Measurements from ENCODE around the gene FRRS1. TPM values are rescaled to one million over a fixed set of nuclear protein-coding genes. Genes with fewer than 3 reads are reported as not detected.

FRRS1 gene
- polyA plus RNA-seq, 3 donors = 0.61 to 2.1 (median 2.1) TPM

GRCh38 chr1:99758073-99758511 is 8.3 kb downstream of the FRRS1 start:
- no CpG with 5 or more reads among the region's 1 CpG for WGBS (ENCODE audit: insufficient coverage)
- no peaks in the 10 kb centered on the region for H3K79me2 ChIP-seq (ENCODE audit: insufficient read depth, low read length)
- TF ChIP-seq CTCF (IDR thresholded peaks at IDR 0.05) = no peak

GRCh38 chr1:99756598-99756997 is 9.8 kb downstream of the FRRS1 start:
- Histone ChIP-seq H3K79me2 (ENCODE audit: insufficient read depth, low read length) (no peaks in the 10 kb centered on the region), H3K9ac (ENCODE audit: insufficient read depth, low read length, poor library complexity, severe bottlenecking) (no peak overlapping the region), H3K9me3 (replicated peaks in 1 of 2; ENCODE audit: control insufficient read depth in 1 of 2, insufficient read depth in 1 of 2, low read length in 2 of 2) (no peaks in the 10 kb centered on the region), H3K4me2 (replicated peaks; ENCODE audit: extremely low read depth, low read length, poor library complexity, severe bottlenecking) (no peak overlapping the region), H3K27ac (ENCODE audit: low read depth in 1 of 2, low read length in 2 of 2) (no peak overlapping the region), H2AFZ (ENCODE audit: insufficient read depth, low read depth, low read length, poor library complexity, severe bottlenecking) (no peak overlapping the region), H3K4me3 (replicated peaks in 1 of 3; ENCODE audit: low read depth in 2 of 3, low read length in 3 of 3) (no peak overlapping the region), H3K4me1 (ENCODE audit: control insufficient read depth in 1 of 2, insufficient read depth in 2 of 2, low read length in 2 of 2) (peaks cover 25 to 30% of the 10 kb centered on the region in 2 donors), H3K27me3 (ENCODE audit: control insufficient read depth in 2 of 2, insufficient read depth in 2 of 2, low read length in 2 of 2) (no peaks in the 10 kb centered on the region), H4K20me1 (ENCODE audit: insufficient read depth, low read length) (no peaks in the 10 kb centered on the region), H3K36me3 (replicated peaks in 1 of 2; ENCODE audit: control insufficient read depth in 1 of 2, insufficient read depth in 2 of 2, low read length in 2 of 2) (no peaks in the 10 kb centered on the region)
- Mint-ChIP-seq H3K4me1 (peaks cover 34% of the 10 kb centered on the region), H3K36me3 (peaks cover 2 to 4% of the 10 kb centered on the region in 2 donors), H3K27me3 (ENCODE audit: low read depth in 3 of 3) (peaks cover 0 to 1% (median 0%) of the 10 kb centered on the region in 3 donors), H3K9me3 (peaks cover 0 to 6% (median 0%) of the 10 kb centered on the region in 7 donors), H3K27ac (no peak overlapping the region), H3K4me3 (no peak overlapping the region)
- no CpG with 5 or more reads among the region's 3 CpGs for WGBS (ENCODE audit: insufficient coverage)
- intact Hi-C loops (cut with micrococcal nuclease) = no loop called here
- no peak for TF ChIP-seq CTCF (IDR thresholded peaks at IDR 0.05)
- DNase-seq = peak in 1 of 3 donors; percentile 2

More at GRCh38 chr1:99758073-99758511, 8.3 kb downstream of the FRRS1 start:
- peak overlapping the region in 6 of 7 donors; percentile 18 to 97 (median 82) for H3K27ac Mint-ChIP-seq
- Histone ChIP-seq H4K20me1 (ENCODE audit: insufficient read depth, low read length) (no peaks in the 10 kb centered on the region), H2AFZ (ENCODE audit: insufficient read depth, low read depth, low read length, poor library complexity, severe bottlenecking) (no peak overlapping the region), H3K4me3 (replicated peaks in 1 of 3; ENCODE audit: low read depth in 2 of 3, low read length in 3 of 3) (peak overlapping the region in 1 of 3 experiments; percentile 2), H3K27ac (ENCODE audit: low read depth in 1 of 2, low read length in 2 of 2) (no peak overlapping the region), H3K4me1 (ENCODE audit: control insufficient read depth in 1 of 2, insufficient read depth in 2 of 2, low read length in 2 of 2) (peaks cover 28 to 30% of the 10 kb centered on the region in 2 donors), H3K4me2 (replicated peaks; ENCODE audit: extremely low read depth, low read length, poor library complexity, severe bottlenecking) (peak overlapping the region; percentile 7), H3K9ac (ENCODE audit: insufficient read depth, low read length, poor library complexity, severe bottlenecking) (no peak overlapping the region), H3K27me3 (ENCODE audit: control insufficient read depth in 2 of 2, insufficient read depth in 2 of 2, low read length in 2 of 2) (no peaks in the 10 kb centered on the region), H3K9me3 (replicated peaks in 1 of 2; ENCODE audit: control insufficient read depth in 1 of 2, insufficient read depth in 1 of 2, low read length in 2 of 2) (no peaks in the 10 kb centered on the region), H3K36me3 (replicated peaks in 1 of 2; ENCODE audit: control insufficient read depth in 1 of 2, insufficient read depth in 2 of 2, low read length in 2 of 2) (no peaks in the 10 kb centered on the region)
- intact Hi-C loops (cut with micrococcal nuclease) = no loop called here
- peaks cover 44% of the 10 kb centered on the region for H3K4me1 Mint-ChIP-seq
- no peak for DNase-seq
- H3K4me3 Mint-ChIP-seq = peak overlapping the region; percentile 57 to 86
- H3K9me3 Mint-ChIP-seq = peaks cover 0 to 4% (median 0%) of the 10 kb centered on the region in 7 donors
- H3K27me3 Mint-ChIP-seq (ENCODE audit: low read depth in 3 of 3) = peaks cover 0 to 1% (median 0%) of the 10 kb centered on the region in 3 donors
- peaks cover 2 to 4% of the 10 kb centered on the region in 2 donors for H3K36me3 Mint-ChIP-seq
